Stimulated activated naive B cell treated with anti-CD40 and anti-IgM and Interleukin-4, amounts not matched to agents 10 μg/mL and 1 μg/mL and 100 μg/mL, for 72 hours (primary cell): ENCODE results near the gene RFX4.
"Not testable (repeated sequence)": the region's sequence is repeated elsewhere in the genome, so short reads cannot be mapped to it uniquely, and the experiment has no call there.

Experiments used
- ATAC-seq, 2 donors: fragments of 150-1000 bp; cut with Tn5 transposase; replicated peaks; 2 replicates each; pipeline ENCODE4 v1.10.0; 2021; ENCODE audit warnings: moderate library complexity in 1 of 2
- DNase-seq: peaks from one replicate; pipeline ENCODE4 v3.0.0; 2021
- H3K27ac Mint-ChIP-seq: one replicate; pipeline ENCODE4 v1.8.0; 2022; ENCODE audit warnings: mild to moderate bottlenecking, mixed read lengths
- H3K27me3 Mint-ChIP-seq, 2 donors: one replicate each; pipeline ENCODE4 v1.8.0; 2022; ENCODE audit warnings: mixed read lengths in 2 of 2
- H3K36me3 Mint-ChIP-seq, 2 donors: one replicate each; pipeline ENCODE4 v1.8.0; 2022; ENCODE audit warnings: mixed read lengths in 2 of 2, mild to moderate bottlenecking in 1 of 2
- H3K4me1 Mint-ChIP-seq, 2 donors: one replicate each; pipeline ENCODE4 v1.8.0; 2022; ENCODE audit warnings: mixed read lengths in 2 of 2, mild to moderate bottlenecking in 1 of 2
- H3K4me3 Mint-ChIP-seq, 2 donors: one replicate each; pipeline ENCODE4 v1.8.0; 2022; ENCODE audit warnings: mild to moderate bottlenecking in 2 of 2, mixed read lengths in 2 of 2, moderate library complexity in 1 of 2
- H3K9me3 Mint-ChIP-seq, 2 donors: one replicate each; pipeline ENCODE4 v1.8.0; 2022; ENCODE audit warnings: mixed read lengths in 2 of 2, mild to moderate bottlenecking in 1 of 2

Gene RFX4

GRCh38 chr12:106675651-106676435, 93.0 kb downstream of the RFX4 start:
- H3K27ac Mint-ChIP-seq, result no peak overlapping the region
- H3K4me1 Mint-ChIP-seq, result peaks cover 3 to 10% of the 10 kb centered on the region in 2 donors
- no peaks in the 10 kb centered on the region for H3K9me3 Mint-ChIP-seq
- DNase-seq (no peak), ATAC-seq (no peak)
- no peaks in the 10 kb centered on the region for H3K36me3 Mint-ChIP-seq
- H3K4me3 Mint-ChIP-seq, result no peak overlapping the region
- peaks cover 47 to 66% of the 10 kb centered on the region in 2 donors for H3K27me3 Mint-ChIP-seq

- ATAC-seq, result no peak
- H3K27me3 Mint-ChIP-seq, result peaks cover 38 to 46% of the 10 kb centered on the region in 2 donors
- H3K27ac Mint-ChIP-seq, result no peak overlapping the region
- no peaks in the 10 kb centered on the region for H3K9me3 Mint-ChIP-seq
- no peaks in the 10 kb centered on the region for H3K4me1 Mint-ChIP-seq
- no peak for DNase-seq
- H3K36me3 Mint-ChIP-seq, result no peaks in the 10 kb centered on the region
- H3K4me3 Mint-ChIP-seq, result no peak overlapping the region
Observed at GRCh38 chr12:106679574-106679973, 96.8 kb downstream of the RFX4 start.

- H3K4me3 Mint-ChIP-seq, result no peak overlapping the region
- ATAC-seq, result no peak
- H3K27me3 Mint-ChIP-seq, result peaks cover 36 to 41% of the 10 kb centered on the region in 2 donors
Observed at GRCh38 chr12:106680280-106680679, 97.5 kb downstream of the RFX4 start.

GRCh38 chr12:106681210-106681609, 98.4 kb downstream of the RFX4 start:
- Mint-ChIP-seq H3K9me3 (no peaks in the 10 kb centered on the region), H3K27ac (no peak overlapping the region), H3K27me3 (peaks cover 28 to 32% of the 10 kb centered on the region in 2 donors), H3K4me1 (no peaks in the 10 kb centered on the region), H3K4me3 (no peak overlapping the region), H3K36me3 (no peaks in the 10 kb centered on the region)
- ATAC-seq (no peak), DNase-seq (no peak)

More at GRCh38 chr12:106680280-106680679, 97.5 kb downstream of the RFX4 start:
- Mint-ChIP-seq H3K9me3 (no peaks in the 10 kb centered on the region), H3K27ac (no peak overlapping the region), H3K36me3 (no peaks in the 10 kb centered on the region), H3K4me1 (no peaks in the 10 kb centered on the region)
- no peak for DNase-seq

- no peak overlapping the region for H3K27ac Mint-ChIP-seq
- ATAC-seq (peak in 1 of 2 donors; percentile 43), DNase-seq (no peak)
- no peaks in the 10 kb centered on the region for H3K9me3 Mint-ChIP-seq
- no peak overlapping the region for H3K4me3 Mint-ChIP-seq
- H3K27me3 Mint-ChIP-seq, result peaks cover 16 to 17% of the 10 kb centered on the region in 2 donors
- H3K36me3 Mint-ChIP-seq, result no peaks in the 10 kb centered on the region
- H3K4me1 Mint-ChIP-seq, result no peaks in the 10 kb centered on the region
Observed at GRCh38 chr12:106682594-106683234, 99.9 kb downstream of the RFX4 start.

GRCh38 chr12:106684497-106684896, 101.7 kb downstream of the RFX4 start:
- Mint-ChIP-seq H3K27me3 (peaks cover 15 to 21% of the 10 kb centered on the region in 2 donors), H3K9me3 (no peaks in the 10 kb centered on the region), H3K4me1 (no peaks in the 10 kb centered on the region), H3K4me3 (no peak overlapping the region), H3K36me3 (no peaks in the 10 kb centered on the region), H3K27ac (no peak overlapping the region)
- ATAC-seq (no peak), DNase-seq (no peak)

GRCh38 chr12:106685381-106685780, 102.6 kb downstream of the RFX4 start:
- ATAC-seq (no peak), DNase-seq (no peak)
- no peaks in the 10 kb centered on the region for H3K9me3 Mint-ChIP-seq
- peaks cover 20 to 26% of the 10 kb centered on the region in 2 donors for H3K27me3 Mint-ChIP-seq
- no peaks in the 10 kb centered on the region for H3K36me3 Mint-ChIP-seq
- H3K27ac Mint-ChIP-seq, result no peak overlapping the region
- no peaks in the 10 kb centered on the region for H3K4me1 Mint-ChIP-seq
- no peak overlapping the region for H3K4me3 Mint-ChIP-seq

- ATAC-seq (no peak), DNase-seq (no peak)
- no peak overlapping the region for H3K27ac Mint-ChIP-seq
- no peak overlapping the region for H3K4me3 Mint-ChIP-seq
- H3K36me3 Mint-ChIP-seq, result no peaks in the 10 kb centered on the region
- H3K27me3 Mint-ChIP-seq, result peaks cover 15 to 21% of the 10 kb centered on the region in 2 donors
- H3K4me1 Mint-ChIP-seq, result no peaks in the 10 kb centered on the region
- H3K9me3 Mint-ChIP-seq, result no peaks in the 10 kb centered on the region
Observed at GRCh38 chr12:106687672-106688071, 104.9 kb downstream of the RFX4 start.

- Mint-ChIP-seq H3K27ac (no peak overlapping the region), H3K36me3 (no peaks in the 10 kb centered on the region)
Observed at GRCh38 chr12:106690569-106691305, 107.9 kb downstream of the RFX4 start.

GRCh38 chr12:106692033-106692432, 109.2 kb downstream of the RFX4 start:
- not testable (repeated sequence) for ATAC-seq, H3K27ac Mint-ChIP-seq, H3K4me1 Mint-ChIP-seq, H3K9me3 Mint-ChIP-seq, DNase-seq, H3K36me3 Mint-ChIP-seq, H3K4me3 Mint-ChIP-seq
- H3K27me3 Mint-ChIP-seq, result peaks cover 17 to 36% of the 10 kb centered on the region in 2 donors

More at GRCh38 chr12:106690569-106691305, 107.9 kb downstream of the RFX4 start:
- no peak overlapping the region for H3K4me3 Mint-ChIP-seq
- no peaks in the 10 kb centered on the region for H3K4me1 Mint-ChIP-seq
- H3K27me3 Mint-ChIP-seq, result peaks cover 12 to 29% of the 10 kb centered on the region in 2 donors
- no peaks in the 10 kb centered on the region for H3K9me3 Mint-ChIP-seq
- no peak for ATAC-seq
- no peak for DNase-seq

GRCh38 chr12:106692896-106693820, 110.4 kb downstream of the RFX4 start:
- Mint-ChIP-seq H3K4me1 (no peaks in the 10 kb centered on the region), H3K36me3 (no peaks in the 10 kb centered on the region), H3K9me3 (no peaks in the 10 kb centered on the region), H3K27me3 (peaks cover 17 to 41% of the 10 kb centered on the region in 2 donors), H3K4me3 (no peak overlapping the region), H3K27ac (no peak overlapping the region)
- ATAC-seq (no peak), DNase-seq (no peak)

- peaks cover 7 to 33% of the 10 kb centered on the region in 2 donors for H3K27me3 Mint-ChIP-seq
- no peak overlapping the region for H3K27ac Mint-ChIP-seq
- H3K36me3 Mint-ChIP-seq, result peaks cover 0 to 3% of the 10 kb centered on the region in 2 donors
- no peaks in the 10 kb centered on the region for H3K4me1 Mint-ChIP-seq
- DNase-seq (no peak), ATAC-seq (no peak)
- H3K9me3 Mint-ChIP-seq, result peaks cover 9 to 14% of the 10 kb centered on the region in 2 donors
- no peak overlapping the region for H3K4me3 Mint-ChIP-seq
Observed at GRCh38 chr12:106696071-106696470, 113.3 kb downstream of the RFX4 start.

- DNase-seq, result no peak
- Mint-ChIP-seq H3K27ac (no peak overlapping the region), H3K9me3 (peaks cover 13 to 19% of the 10 kb centered on the region in 2 donors), H3K36me3 (peaks cover 3% of the 10 kb centered on the region in 2 donors), H3K4me1 (no peaks in the 10 kb centered on the region), H3K4me3 (no peak overlapping the region), H3K27me3 (peaks cover 7 to 38% of the 10 kb centered on the region in 2 donors)
- no peak for ATAC-seq
Observed at GRCh38 chr12:106696681-106697417, 114.0 kb downstream of the RFX4 start.
